ENCODE data around the gene AURKAIP1. TPM values are rescaled to one million over a fixed set of nuclear protein-coding genes. Genes with fewer than 3 reads are reported as not detected.
A peak's percentile ranks its signal among the peaks of the same experiment; 100 is the strongest.

The AURKAIP1 gene
- 100 to 1,000 TPM; 152 to 161 TPM for total RNA-seq

DNA sequence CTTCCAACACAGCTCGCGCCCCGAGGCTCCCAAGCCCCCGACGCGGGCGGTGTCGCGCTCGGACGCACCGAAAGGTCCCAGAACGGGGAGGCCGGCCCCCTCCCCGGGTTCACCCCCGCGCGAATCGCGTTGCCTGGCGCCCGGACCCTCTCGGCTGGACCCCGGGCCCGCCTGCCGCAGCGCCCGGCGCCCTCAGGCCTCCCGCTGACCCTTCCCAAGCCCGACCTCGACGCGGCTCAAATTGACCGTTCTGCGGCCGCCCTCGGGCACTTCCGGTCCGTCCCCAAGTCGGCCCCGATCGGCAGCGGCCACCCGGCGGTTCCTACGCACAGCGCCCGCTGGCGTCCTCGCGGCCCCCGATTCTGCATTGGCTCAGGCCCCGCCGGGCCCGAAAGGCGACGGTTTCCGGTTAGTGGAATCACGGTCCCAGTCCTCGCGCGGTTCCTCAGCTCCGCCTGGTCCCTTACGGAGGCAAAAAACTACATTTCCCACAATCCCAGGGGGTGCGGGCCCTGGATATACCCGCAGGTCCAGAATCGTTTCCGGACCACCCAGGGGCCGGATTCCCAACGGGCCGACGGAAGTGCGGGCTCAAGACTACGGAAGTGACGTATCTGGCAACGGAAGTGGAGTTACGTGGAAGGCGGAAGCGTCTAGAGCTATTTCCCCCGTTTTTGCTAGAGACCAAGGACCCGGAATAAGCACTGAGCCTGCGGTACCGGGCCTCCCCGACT lies at the start of gene AURKAIP1:
TSS of gene AURKAIP1 (minus strand) at position 279 of the 734 bp plus-strand sequence. CDS start 451 bp downstream, outside the sequence.
- Histone ChIP-seq H3K27ac (peak within 1 kb of the TSS; percentile 88 to 91), H3K9me3 (no peaks in the 10 kb centered on the region), H3K36me3 (no peaks in the 10 kb centered on the region), H3K4me1 (replicated peaks) (peaks cover 17% of the 10 kb centered on the region), H3K4me3 (peak within 1 kb of the TSS; percentile 96 to 98), H3K27me3 (replicated peaks; ENCODE audit: insufficient read depth) (no peaks in the 10 kb centered on the region)
- peak; percentile 99 for DNase-seq (ENCODE audit: low spot score)
- peak; percentile 100 for TF ChIP-seq POLR2AphosphoS5 (IDR thresholded peaks at IDR 0.05)
- TF ChIP-seq, protein P1, sequence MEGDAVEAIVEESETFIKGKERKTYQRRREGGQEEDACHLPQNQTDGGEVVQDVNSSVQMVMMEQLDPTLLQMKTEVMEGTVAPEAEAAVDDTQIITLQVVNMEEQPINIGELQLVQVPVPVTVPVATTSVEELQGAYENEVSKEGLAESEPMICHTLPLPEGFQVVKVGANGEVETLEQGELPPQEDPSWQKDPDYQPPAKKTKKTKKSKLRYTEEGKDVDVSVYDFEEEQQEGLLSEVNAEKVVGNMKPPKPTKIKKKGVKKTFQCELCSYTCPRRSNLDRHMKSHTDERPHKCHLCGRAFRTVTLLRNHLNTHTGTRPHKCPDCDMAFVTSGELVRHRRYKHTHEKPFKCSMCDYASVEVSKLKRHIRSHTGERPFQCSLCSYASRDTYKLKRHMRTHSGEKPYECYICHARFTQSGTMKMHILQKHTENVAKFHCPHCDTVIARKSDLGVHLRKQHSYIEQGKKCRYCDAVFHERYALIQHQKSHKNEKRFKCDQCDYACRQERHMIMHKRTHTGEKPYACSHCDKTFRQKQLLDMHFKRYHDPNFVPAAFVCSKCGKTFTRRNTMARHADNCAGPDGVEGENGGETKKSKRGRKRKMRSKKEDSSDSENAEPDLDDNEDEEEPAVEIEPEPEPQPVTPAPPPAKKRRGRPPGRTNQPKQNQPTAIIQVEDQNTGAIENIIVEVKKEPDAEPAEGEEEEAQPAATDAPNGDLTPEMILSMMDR (IDR thresholded peaks at IDR 0.05), result peak in 3 of 4 experiments; percentile 23 to 62 (median 56)
- peak; percentile 45 for TF ChIP-seq POLR2A (IDR thresholded peaks at IDR 0.05)
- WGBS, result 1% methylated on average over 70 of the region's 85 CpGs
- intact Hi-C loops (cut with DNase I), result loop anchor here (1.0 to 5.0 kb wide), 2 partner anchors 24 to 253 kb away; partner anchors contain the start of gene CCNL2

DNA sequence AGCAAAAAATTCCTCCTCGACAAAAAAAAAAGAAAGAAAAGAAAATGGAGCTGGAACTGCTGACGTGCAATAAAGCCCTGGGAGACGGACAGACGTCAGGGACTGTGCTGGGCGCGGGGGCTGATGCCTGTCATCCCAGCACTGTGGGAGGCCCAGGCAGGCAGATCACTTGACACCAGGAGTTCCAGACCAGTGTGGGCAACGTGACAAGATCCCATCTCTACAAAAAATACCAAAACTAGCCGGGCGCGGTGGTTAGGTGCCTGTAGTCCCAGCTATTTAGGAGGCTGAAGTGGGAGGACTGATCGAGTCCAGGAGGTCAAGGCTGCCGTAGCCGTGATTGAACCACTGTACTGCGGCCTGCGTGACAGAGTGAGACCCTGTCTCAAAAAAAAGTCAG lies 49.7 kb upstream of the AURKAIP1 start:
- Histone ChIP-seq H3K4me1 (replicated peaks) (peaks cover 5% of the 10 kb centered on the region), H3K27me3 (replicated peaks; ENCODE audit: insufficient read depth) (no peaks in the 10 kb centered on the region), H3K27ac (no peak overlapping the region), H3K9me3 (no peaks in the 10 kb centered on the region), H3K4me3 (no peak overlapping the region), H3K36me3 (no peaks in the 10 kb centered on the region)
- WGBS, result 84% methylated on average over 15 of the region's 15 CpGs
- intact Hi-C loops (cut with DNase I), result no loop called here
- no peak for DNase-seq (ENCODE audit: low spot score)
- TF ChIP-seq, protein P1 (IDR thresholded peaks at IDR 0.05), result no peak

DNA sequence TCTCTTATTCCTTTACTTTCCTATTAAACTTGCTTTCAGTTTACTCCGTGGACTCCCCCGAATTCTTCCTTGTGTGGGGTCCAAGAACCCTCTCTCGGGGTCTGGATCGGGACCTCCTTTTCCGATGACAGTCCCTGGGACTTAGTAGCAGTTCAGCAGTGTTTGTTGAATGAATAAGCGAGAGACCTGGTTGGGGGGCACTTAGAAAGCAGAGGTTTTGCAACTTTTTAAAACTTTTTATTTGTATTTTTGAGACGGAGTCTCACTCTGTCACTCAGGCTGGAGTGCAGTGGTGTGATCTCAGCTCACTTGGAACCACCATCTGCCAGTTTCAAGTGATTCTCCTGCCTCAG lies 48.2 kb upstream of the AURKAIP1 start:
- no peaks in the 10 kb centered on the region for H3K27me3 ChIP-seq (replicated peaks; ENCODE audit: insufficient read depth)
- H3K4me1 ChIP-seq (replicated peaks), result peaks cover 6% of the 10 kb centered on the region
- intact Hi-C loops (cut with DNase I), result no loop called here
- no peaks in the 10 kb centered on the region for H3K9me3 ChIP-seq
- H3K27ac ChIP-seq, result no peak overlapping the region
- TF ChIP-seq POLR2AphosphoS5 (IDR thresholded peaks at IDR 0.05), result no peak
- TF ChIP-seq, protein P1 (IDR thresholded peaks at IDR 0.05), result no peak
- no peak for TF ChIP-seq POLR2A (IDR thresholded peaks at IDR 0.05)
- WGBS, result 91% methylated on average over 7 of the region's 7 CpGs
- no peak for DNase-seq (ENCODE audit: low spot score)
- H3K36me3 ChIP-seq, result no peaks in the 10 kb centered on the region
- H3K4me3 ChIP-seq, result no peak overlapping the region

DNA sequence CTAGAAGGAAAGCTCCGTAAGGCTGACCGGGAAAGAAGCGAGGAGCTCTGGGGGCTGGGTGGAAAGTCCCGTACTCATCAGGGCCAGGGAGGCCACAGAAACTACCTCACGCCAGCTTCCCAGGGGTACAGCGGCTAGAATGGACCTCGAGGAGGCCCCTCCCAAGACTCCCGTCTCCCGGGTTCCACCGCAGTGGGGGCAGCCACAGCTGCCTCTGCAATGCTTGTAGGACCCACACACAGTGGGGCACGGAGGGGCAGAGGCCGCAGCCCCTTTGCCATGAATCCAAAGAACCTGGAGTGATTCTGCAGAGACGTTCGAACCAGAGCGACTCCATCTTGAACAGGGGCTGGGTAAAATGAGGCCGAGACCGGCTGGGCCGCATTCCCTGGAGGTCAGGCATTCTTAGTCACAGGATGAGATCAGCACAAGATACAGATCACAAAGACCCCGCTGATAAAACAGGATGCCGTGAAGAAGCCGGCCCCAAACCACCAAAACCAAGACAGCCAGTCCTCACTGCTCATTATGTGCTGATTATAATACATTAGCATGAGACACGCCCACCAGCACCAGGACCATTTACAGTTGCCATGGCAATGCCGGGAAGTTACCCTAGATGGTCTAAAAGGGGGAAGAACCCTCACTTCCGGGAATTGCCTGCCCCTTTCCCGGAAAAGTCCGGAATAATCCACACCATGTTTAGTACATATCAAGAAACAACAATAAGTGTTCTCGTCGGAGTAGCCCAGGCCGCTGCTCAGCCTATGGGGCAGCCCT lies 47.6 kb upstream of the AURKAIP1 start:
- TF ChIP-seq POLR2AphosphoS5 (IDR thresholded peaks at IDR 0.05), result no peak
- TF ChIP-seq POLR2A (IDR thresholded peaks at IDR 0.05), result no peak
- TF ChIP-seq, protein P1 (IDR thresholded peaks at IDR 0.05), result no peak
- no peak overlapping the region for H3K4me3 ChIP-seq
- WGBS, result 60% methylated on average over 29 of the region's 29 CpGs
- no peaks in the 10 kb centered on the region for H3K9me3 ChIP-seq
- H3K36me3 ChIP-seq, result no peaks in the 10 kb centered on the region
- peaks cover 6% of the 10 kb centered on the region for H3K4me1 ChIP-seq (replicated peaks)
- intact Hi-C loops (cut with DNase I), result no loop called here
- no peaks in the 10 kb centered on the region for H3K27me3 ChIP-seq (replicated peaks; ENCODE audit: insufficient read depth)
- DNase-seq (ENCODE audit: low spot score), result no peak
- no peak overlapping the region for H3K27ac ChIP-seq
